ENCODE data around the gene XRCC1. TPM values are rescaled to one million over a fixed set of nuclear protein-coding genes. Genes with fewer than 3 reads are reported as not detected.

Gene XRCC1
- total and polyA plus RNA-seq, 2 of the 8 experiments (the other 6 are each of a cell fraction or from before 2014, with no cell fraction given): 42.5 to 44.4 TPM

DNA sequence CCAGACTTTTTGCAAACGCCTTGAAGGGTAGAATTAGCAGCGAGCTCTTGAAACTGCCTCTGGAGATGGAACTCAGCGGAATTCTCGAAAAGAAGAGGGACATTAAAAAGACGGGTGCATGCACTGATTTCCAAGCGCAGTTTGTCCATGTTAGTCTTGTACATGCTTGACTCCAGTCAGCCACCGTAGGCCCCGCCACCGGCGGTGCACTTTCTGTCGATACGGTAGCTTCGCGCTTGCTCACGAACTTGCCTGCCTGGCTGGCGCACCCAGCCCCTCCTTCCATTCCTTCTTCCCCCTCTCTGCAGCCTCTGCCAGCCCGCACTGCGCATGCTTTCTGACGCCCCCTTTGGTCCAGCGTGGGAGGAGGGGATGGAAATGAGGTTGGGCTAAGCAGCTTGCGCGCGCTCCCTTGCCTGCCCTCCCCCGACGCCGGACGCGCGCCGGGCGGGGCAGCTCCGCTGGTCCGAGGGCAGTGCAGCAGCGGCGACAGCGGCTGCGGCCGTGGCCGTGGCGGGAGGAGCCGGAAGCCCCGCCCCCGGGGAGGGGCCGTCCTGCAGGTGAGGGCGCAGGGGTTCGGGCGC lies 42.3 kb downstream of the XRCC1 start, which contains the start of gene ZNF575 (continued):
- no peak for TF ChIP-seq CTBP2 (IDR thresholded peaks at IDR 0.05; ENCODE audit: borderline replicate concordance, insufficient read depth, insufficient read length, low read length)
- peak; percentile 5; the same call in 1 of the 2 replicates for TF ChIP-seq SP1 (IDR thresholded peaks at IDR 0.05; ENCODE audit: low read depth, low read length)
- TF ChIP-seq BCL11A (IDR thresholded peaks at IDR 0.05; ENCODE audit: low read depth in 2 of 2, low read length in 2 of 2): no peak
